Stimulated activated CD4-positive, alpha-beta T cell treated with anti-CD3 and anti-CD28 coated beads, TNF-alpha, amount 100 ng/mL, for 4 hours (primary cell): ENCODE data around the gene RBCK1.
"Not testable (repeated sequence)": the region's sequence is repeated elsewhere in the genome, so short reads cannot be mapped to it uniquely, and the experiment has no call there.

ENCODE experiments used
- DNase-seq, 3 experiments: peaks; one replicate each; pipeline ENCODE4 v3.0.0-alpha.2; 2020; ENCODE audit warnings: low read depth in 3 of 3

The RBCK1 gene

DNA sequence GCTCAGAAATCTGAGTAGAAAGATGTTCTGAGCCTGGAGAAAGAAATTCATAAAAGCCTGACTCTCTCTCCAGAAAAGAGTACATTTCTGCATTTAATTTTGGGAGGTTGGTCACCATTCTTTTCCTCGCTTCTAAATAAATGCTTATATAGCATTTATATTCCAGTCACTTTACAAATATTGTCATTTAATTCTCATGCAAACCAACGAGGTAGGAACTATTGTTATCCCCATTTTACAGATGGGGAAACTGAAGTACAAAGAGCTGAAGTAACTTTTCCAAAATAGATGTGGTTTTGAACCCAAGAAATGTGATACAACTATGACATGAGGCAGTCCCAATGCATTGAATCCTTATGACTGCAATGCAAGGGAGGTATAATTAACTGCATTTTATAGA, 32.0 kb upstream of the RBCK1 start:
- no peak for DNase-seq

DNA sequence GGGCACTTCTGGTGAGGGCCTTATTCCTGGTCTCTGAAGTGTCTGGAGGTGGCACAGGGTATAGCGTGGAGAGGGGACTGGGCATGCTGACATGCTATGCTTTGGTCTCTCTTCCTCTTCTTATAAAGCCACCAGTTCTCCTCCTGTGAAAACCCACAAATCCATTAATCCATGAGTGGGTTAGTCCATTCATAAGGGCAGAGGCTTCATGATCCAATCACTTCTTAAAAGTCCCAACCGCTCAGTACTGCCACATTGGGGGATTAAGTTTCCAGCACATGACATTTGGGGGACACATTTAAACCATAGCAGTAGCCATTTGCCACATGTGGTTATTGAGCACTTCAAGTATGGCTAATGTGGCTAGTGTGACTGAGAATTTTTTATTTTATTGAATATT, 31.3 kb upstream of the RBCK1 start:
- DNase-seq: no peak

DNA sequence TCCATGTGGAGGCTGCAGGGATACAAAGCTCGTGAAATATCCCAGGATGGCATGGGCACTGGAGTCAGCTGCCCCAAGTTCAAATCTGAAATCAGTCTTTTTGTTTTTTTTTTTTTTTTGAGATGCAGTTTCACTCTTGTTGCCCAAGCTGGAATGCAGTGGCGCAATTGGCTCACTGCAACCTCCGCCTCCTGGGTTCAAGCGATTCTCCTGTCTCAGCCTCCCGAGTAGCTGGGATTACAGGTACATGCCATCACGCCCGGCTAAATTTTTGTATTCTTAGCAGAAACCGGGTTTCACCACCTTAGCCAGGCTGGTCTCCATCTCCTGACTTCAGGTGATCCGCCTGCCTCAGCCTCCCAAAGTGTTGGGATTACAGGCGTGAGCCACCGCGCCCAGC, 30.5 kb upstream of the RBCK1 start:
- DNase-seq: not testable (repeated sequence)

DNA sequence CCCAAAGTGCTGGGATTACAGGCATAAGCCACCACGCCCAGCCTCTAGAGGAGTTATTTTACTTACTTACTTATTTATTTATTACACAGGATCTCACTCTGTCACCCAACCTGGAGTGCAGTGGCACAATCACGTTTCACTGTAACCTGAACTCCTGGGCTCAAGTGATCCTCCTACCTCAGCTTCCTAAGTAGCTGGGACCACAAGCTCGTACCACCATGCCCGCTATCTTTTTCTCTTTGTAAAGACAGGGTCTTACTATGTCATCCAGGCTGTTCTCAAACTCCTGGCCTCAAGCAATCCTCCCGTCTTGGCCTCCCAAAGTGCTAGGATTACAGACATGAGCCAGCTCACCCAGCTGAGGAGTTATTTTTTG, 29.1 kb upstream of the RBCK1 start:
- no peak for DNase-seq

DNA sequence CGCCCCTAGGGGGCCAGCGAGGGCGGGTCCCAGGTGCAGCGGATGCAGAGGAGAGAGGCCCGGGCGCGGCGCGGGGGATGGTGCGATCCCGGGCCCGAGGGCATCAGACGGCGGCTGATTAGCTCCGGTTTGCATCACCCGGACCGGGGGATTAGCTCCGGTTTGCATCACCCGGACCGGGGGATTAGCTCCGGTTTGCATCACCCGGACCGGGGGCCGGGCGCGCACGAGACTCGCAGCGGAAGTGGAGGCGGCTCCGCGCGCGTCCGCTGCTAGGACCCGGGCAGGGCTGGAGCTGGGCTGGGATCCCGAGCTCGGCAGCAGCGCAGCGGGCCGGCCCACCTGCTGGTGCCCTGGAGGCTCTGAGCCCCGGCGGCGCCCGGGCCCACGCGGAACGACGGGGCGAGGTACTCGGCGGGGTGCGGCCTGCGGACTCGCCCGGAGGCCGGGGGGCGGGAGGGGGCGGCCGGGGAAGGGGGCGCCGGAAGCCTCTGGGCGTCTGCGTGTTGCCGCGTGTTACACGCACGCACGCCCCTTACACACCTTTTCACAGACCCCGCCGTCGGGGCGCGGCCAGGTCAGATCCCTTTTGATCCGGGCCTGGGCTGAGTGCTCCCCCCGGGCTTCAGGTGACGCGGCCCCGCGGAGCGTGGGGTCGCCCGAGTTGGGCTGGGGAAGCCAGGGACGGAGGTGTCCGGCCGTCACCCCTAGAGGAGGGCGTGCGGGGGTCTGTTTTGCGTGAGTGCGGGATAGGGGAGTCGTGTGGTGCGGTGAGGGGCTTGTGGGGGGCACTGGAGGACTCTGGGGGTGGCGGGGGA, 27.1 kb upstream of the RBCK1 start:
- DNase-seq: peak; percentile 36 to 57 (median 36)

DNA sequence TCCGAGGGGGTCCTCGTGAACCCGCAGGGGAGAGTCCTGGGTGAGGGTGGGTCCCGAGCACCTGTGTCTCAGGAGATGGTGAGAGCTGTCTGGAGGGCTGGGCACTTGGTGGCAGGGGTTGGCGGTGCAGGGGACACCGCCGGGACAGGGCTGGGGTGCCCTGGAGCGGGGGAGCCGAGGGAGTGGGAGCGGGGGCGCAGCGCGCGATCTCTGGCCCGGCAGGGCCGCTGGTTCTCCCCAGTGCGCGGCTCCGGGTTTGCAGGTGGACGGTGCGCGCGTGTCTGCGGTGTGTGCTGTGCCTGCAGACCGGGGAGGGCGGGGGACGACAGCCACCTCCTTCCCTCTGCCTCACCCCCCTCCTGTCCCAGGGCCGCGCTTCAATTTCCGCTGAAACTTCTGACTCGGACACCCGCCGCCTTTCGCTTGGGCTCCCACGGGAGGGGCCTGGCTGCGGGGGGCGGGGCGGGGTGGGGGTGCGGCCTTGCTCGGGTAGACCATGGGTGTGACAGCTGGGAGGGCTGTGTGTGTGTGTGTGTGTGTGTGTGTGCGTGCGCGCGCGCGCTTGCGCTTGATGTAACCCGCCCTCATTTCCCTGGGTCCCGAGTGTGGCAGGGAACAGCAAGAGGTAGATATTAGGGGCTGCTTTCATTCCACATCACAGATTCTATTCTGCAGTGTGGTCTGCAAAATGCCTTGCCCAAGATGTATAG, 26.4 kb upstream of the RBCK1 start:
- DNase-seq: peak; percentile 38 to 61 (median 56)

DNA sequence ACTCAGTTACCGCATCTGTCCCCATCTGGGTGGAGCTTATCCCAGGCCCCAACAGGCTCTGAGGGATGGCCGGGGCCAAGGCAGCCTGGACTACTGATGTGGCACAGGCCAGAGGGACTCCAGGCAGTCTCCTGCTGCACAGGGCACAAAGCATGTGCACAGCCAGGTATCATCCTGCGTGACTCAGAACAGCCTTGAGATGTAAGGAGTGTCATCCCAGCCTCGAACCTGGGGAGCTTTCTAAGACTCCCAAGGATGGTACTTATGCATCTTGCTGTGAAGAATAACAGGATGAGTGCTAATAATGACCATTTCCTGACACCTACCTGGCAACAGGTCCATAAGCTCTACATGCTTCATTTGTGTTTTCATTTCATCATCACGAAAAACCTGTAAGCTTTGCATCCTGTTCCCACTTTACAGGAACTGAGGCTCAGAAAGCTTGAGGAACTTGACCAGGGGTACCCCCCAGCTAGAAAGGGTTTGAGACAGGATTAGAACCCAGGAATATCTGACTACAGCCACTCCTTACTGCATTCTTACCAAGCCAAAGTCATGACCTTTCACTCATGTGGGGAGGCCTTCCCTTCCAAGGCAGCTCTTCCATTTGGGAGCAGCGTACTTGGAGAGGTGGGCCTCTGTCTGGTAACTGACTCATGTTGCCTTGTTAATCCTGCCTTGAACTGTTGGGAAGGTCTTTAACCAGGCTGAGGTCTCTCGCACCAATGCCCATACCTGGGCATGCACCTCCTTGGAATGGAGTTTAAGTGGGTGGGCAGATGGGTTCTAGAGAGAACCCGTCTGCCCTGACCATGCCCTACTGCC, 25.6 kb upstream of the RBCK1 start:
- DNase-seq: no peak

DNA sequence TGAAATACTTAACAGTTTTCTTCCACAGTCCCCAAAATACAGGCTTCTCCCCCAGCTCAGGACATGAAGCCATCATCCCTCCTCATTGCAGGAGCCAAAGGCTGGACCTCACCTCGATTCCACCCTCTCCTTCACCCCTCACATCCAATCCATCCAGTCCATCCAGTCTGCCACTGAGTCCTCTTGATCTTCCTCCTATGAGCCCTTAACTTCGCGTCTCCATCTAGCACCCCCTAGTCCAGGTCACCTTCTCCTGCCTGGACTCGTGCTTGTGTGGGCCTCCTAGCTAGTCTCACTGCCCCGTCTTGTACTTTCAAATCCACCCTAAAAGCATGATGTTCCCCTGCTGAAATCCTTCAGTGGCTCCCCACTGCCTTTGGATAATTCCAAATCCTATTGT, 24.2 kb upstream of the RBCK1 start:
- no peak for DNase-seq

DNA sequence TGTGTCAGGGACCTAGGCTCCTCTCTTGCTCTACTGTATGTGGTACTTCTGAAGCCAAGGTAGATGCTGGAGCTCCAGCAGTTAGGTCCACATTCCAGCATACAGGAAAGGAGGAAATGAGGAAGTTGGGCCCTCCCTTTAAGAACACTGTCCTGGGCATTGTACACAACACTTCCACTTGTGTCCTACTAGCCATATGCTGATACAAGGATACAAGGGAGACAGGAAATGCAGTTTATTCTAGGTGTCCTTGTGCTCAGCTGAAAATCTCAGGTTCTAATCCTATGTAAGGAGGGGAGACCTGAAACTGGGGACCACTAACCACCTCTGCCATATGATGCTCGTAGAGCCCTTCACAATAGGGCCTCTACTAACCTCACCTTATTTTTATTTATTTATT, 23.4 kb upstream of the RBCK1 start:
- no peak for DNase-seq

DNA sequence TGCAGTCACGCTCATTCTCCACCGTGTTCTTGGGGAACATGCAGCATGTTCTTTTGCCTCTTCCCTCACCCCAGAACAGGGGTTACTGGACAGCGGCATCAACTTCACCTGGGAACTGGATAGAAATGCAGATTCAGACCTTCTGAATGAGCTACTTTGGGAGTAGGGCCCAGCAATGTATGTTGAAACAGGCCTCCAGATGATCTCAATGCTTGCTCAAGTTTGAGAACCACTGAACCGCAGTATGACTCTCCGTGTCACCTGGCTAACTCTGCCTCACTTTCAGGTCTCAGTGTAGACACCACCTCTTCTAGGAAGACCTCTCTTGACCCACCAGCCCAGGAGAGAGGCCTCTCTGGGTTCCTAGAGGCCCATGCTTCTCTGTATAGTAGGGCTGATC, 22.7 kb upstream of the RBCK1 start:
- no peak for DNase-seq

DNA sequence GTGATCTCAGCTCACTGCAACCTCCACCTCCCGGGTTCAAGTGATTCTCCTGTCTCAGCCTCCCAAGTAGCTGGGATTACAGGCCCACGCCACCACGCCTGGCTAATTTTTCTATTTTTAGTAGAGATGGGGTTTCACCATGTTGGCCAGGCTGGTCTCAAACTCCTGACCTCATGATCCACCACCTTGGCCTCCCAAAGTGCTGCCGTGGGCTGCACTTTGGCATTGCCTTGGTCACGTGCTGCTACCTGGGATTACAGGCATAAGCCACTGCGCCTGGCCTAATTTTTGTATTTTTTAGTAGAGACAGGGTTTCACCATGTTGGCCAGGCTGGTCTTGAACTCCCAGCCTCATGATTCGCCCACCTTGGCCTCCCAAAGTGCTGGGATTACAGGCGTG, 21.5 kb upstream of the RBCK1 start:
- not testable (repeated sequence) for DNase-seq

DNA sequence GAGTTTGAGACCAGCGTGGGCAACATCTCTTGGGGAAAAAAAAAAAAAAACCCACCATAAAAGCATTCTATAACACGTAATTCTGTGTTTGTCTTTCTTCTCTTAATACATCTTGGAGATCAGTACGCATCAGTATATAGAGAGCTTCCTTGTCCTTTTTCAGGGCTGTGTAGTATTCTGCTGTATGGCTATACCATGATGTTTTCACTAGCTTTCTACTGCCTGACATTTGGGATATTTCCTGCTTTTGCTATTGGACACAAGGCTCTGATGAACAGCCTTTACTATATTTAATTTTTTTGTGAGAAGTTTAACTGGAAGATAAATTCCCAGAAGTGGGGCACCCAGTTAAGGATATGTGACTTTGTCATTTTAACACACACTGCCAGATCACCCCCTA, 20.6 kb upstream of the RBCK1 start:
- no peak for DNase-seq

DNA sequence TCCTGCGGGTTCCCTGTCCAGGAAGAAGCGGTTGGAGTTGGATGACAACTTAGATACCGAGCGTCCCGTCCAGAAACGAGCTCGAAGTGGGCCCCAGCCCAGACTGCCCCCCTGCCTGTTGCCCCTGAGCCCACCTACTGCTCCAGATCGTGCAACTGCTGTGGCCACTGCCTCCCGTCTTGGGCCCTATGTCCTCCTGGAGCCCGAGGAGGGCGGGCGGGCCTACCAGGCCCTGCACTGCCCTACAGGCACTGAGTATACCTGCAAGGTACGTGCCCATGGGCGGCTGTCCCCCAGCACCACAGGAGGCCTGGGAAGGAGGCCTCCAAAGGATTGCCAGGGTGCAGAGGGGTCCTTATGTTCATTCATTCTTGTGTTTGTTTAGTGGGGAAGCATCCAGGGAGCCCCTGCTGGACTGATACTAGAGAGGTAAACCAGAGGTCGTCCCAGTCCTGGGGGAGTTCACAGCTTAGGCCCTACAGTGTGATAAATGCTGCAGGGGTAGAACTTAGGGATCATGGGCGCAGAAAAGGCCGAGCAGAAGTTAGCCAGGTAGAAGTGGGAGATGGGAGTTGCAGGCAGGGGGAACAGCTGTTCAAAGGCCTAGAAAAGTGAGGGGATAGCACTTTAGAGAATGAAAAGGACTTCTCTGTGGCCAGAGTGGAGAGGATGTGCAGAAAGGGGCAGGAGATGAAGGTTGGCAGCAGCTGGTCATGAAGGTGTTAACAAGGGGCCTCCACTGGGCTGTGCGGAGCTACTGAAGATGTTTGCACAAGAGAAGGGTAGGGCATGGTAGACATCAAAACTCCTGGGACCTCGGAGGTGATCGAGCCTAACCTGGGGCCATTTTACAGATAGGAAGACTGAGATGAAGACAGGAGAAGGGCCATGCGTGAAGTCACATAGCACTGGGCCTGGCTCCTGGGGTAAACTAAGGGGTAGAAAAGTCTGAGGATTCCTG, 19.8 kb upstream of the RBCK1 start:
- DNase-seq: no peak

DNA sequence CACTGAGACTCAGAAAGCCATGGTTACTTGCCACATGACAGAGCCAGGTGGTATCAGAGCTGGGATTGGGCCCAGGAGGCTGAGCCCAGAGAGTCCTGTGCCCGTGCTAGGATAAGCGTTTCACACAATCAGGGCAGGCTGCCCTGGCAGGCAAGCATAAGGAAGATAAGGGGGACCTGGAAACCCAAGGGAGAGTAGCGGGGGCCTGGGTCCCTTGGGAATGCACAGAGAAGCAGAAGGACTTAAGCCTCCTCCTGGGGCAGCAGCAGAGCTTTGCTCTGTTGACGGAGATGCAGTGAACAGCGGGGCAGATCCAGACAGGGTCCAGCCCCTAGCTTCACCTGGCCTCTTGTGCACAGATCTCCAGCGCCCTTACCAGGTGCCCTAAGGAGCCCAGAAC, 18.9 kb upstream of the RBCK1 start:
- no peak for DNase-seq

DNA sequence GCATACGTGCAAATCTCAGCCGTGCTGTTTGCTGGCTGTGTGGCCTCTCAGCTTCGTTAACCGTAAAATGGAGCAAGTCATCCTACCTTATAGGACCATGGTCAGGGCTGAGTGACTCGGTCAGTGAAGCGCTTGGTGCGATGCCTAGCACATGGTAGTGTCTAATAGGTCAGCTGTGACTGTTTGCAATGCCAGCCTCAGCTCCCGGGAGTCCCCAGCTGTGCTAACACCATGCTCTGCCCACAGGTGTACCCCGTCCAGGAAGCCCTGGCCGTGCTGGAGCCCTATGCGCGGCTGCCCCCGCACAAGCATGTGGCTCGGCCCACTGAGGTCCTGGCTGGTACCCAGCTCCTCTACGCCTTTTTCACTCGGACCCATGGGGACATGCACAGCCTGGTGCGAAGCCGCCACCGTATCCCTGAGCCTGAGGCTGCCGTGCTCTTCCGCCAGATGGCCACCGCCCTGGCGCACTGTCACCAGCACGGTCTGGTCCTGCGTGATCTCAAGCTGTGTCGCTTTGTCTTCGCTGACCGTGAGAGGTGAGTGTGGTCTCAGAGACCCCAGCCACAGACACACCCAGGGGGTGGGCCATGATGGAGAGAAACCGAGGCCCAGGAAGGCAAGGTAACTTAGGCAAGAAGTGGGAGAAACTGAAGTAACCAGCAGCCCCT, 16.9 kb upstream of the RBCK1 start:
- no peak for DNase-seq

DNA sequence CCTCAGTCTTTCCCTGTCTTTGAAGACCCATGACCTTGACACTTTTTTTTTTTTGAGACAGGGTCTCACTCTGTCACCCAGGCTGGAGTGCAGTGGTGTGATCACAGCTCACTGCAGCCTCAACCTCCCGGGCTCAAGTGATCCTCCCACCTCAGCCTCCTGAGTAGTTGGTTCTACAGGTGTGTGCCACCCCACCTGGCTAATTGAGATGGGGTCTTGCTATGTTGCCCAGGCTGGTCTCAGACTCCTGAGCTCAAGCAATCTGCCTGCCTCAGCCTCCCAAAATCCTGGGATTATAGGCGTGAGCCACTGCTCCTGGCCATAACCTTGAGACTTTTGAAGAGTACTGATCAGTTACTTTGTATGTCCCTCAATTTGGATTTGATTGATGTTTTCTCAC, 14.8 kb upstream of the RBCK1 start:
- not testable (repeated sequence) for DNase-seq

DNA sequence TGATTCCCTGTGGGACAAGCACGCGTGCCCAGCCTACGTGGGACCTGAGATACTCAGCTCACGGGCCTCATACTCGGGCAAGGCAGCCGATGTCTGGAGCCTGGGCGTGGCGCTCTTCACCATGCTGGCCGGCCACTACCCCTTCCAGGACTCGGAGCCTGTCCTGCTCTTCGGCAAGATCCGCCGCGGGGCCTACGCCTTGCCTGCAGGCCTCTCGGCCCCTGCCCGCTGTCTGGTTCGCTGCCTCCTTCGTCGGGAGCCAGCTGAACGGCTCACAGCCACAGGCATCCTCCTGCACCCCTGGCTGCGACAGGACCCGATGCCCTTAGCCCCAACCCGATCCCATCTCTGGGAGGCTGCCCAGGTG, 11.9 kb upstream of the RBCK1 start:
- no peak for DNase-seq

DNA sequence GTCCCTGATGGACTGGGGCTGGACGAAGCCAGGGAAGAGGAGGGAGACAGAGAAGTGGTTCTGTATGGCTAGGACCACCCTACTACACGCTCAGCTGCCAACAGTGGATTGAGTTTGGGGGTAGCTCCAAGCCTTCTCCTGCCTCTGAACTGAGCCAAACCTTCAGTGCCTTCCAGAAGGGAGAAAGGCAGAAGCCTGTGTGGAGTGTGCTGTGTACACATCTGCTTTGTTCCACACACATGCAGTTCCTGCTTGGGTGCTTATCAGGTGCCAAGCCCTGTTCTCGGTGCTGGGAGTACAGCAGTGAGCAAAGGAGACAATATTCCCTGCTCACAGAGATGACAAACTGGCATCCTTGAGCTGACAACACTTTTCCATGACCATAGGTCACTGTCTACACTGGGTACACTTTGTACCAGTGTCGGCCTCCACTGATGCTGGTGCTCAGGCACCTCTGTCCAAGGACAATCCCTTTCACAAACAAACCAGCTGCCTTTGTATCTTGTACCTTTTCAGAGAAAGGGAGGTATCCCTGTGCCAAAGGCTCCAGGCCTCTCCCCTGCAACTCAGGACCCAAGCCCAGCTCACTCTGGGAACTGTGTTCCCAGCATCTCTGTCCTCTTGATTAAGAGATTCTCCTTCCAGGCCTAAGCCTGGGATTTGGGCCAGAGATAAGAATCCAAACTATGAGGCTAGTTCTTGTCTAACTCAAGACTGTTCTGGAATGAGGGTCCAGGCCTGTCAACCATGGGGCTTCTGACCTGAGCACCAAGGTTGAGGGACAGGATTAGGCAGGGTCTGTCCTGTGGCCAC, 11.3 kb upstream of the RBCK1 start:
- no peak for DNase-seq

DNA sequence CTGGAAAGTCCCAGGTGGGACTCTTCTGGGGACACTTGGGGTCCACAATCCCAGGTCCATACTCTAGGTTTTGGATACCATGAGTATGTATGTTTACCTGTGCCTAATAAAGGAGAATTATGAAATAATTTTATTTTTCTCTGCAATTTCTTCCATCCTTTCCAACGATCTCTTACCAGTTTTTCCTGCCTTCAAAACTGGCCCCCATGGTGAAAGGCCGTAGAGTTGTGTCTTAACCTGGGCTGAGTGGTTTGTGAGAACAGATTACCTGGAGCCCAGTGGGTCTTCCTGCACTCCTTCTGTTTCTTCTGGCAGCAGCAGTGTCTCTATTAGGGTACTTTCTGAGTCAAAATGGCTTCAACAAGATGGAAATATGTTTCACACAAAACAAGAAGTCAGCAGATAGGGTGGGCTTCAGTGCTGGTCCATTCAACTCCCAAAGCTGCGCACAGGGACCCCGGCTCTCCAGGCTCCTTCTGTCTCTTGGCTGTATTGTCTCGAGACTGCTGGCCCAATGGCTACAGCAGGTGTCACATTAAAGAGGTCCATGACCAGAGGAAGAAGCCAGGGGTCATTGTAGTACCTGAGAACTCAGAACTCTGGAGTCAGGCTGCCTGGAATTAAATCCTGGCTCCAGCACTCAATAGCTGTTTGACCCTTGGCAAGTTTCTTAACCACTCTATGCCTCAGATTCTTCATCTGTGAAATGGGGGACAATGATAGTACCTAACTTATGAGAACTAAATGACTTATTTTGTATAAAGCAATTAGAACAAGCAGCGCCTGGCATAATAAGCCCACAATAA, 10.5 kb upstream of the RBCK1 start:
- no peak for DNase-seq
